HG03064 (cell line): ENCODE data around the gene MAPKAP1.

Experiments used
- ATAC-seq: cut with Tn5 transposase; IDR thresholded peaks from one replicate; pipeline ENCODE4 v1.9.1; 2021; ENCODE audit warnings: low read depth; ENCODE audit not compliant: unreplicated experiment

Gene MAPKAP1

DNA sequence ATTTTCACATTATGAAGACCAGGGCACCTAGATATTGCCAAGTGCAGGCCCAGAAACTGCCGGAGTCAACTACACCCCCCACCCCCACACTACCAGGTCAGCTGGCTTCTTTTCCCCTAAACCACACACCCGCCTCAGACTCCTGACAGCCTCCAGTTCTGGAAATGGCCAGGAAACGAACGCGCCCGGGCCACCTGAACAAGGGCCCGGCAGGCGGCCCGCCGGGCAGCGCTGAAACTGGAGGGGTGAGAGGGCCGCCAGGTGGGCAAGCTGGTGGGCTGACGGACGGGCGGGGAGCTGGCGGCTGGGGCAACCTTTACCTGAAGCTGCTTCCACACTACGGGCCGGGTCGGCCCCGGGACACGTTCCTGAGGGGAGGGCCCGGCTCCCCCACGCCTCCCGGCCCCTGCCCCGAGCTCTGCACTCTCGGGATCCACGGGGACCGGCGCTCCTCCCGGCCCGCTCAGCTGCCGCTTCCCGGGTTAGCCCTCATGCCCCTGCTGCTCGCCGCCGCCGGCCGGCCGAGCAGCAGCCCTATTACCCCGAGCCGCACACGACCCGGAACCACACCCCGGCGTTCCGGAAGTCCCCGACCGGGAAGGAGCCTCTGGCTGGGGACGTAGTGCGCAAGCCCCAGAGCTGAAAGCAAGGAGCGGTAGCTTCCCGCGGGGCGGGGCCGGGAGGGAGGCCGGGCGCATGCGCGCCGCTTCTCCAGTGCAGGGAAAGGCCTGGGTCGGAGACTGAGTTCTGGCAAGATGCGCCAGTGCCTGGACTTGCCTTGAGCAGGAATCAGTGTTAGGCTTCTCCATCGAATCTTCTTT is at the start of gene MAPKAP1:
Gene MAPKAP1, minus strand, starts transcription at position 558 of the 821 bp plus-strand sequence. CDS start 34,634 bp downstream, outside the sequence.
- peak; percentile 92 for ATAC-seq

DNA sequence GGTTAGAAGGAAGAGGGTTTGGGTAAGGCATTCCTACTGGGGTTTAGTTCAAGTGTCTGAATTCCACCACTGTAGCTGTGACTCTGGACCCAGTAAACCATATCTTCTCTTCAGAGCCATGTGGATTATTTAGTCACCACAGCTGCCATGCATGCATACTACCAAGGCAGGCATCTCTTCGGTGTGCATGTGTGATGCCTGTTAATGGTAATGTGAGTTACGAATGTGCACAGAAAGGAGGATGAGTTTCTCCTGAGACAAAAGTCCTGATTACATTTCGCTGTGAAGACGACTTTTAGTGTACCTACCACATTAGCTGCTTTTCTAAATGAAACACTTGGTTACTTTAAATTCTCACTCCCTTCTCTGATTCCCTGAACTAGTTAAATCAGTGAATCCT is 49.5 kb upstream of the MAPKAP1 start:
- no peak for ATAC-seq

DNA sequence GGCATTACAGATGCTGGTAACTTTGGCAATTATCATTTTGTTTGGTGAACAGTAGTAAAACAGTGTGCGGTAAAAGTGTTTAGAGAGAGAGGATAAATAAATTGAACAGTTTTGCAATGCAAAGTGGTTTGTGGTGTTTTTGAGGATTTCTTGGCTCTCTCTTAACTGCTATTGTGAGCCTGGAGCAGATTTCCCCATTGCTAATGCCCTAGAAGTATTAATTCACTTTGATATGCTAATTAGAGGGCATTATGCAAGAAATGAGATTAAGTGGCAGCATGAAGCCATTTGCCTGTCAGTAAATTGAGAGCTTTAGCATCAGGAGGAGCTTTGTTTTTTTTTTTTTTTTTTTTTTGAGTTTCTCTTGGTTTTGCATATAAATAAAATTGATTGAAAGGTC is 48.3 kb upstream of the MAPKAP1 start:
- ATAC-seq: no peak

DNA sequence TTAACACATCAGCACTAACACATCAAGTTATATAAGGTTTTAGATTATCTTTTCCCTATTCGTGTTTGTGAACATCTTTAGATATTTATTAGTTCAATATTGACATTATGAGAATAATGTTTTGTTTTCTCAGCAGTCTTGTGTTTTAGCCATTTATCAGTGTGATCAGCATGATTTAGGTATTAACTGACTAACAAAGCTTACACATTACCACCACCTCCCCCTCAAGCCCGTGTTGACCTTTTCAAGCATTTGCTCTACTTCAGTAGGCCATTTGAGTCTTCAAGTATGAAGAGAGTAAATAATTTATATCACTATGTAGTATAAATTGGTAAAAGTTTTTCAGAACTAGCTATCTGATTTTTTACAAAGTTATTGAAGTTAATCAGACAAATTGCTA is 47.1 kb upstream of the MAPKAP1 start:
- ATAC-seq: no peak

DNA sequence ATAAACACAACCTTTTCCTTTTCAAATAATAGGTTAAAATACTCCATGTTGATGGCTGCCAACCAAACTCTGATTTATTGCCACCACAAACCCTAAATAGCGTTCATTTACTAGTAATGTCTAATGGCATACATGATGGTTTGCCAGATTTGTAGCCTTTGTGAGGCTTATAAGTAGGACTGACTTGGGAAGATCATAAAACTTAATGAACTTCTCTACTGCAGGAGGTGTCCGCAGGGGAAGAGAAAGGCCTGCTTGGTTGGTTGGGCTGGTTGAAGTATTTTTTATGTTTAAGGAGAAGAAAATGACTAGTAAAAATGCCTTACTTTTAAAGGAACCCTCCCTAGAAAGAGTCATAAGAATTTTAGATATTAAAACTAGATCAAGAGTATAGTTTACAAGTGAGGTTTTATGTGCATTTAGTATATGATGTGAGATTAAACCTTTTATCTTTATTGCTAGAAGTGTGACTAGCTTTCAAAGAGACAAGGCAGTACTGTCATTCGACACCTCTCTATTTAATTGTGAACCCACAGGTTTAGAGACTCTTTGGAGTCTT is 45.1 kb upstream of the MAPKAP1 start:
- ATAC-seq: no peak

DNA sequence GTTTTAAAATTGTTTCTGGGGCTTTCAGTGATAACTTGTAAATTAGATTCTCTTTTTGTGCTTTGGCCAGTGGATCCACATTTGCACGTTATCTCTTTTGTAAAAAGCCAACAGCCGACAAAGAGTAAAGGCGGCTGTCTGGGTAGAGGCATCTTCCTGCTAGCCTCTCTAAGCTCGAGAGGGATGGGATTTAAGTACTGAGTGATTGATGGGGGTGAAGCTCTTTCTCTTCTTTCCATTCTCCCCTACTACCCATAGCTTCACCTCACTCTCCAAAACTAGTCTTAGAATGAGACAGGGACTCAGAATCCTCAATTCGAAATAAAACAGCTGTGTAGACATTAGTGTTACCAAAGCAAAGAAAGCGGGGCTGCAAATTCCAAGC is 43.6 kb upstream of the MAPKAP1 start:
- ATAC-seq: no peak

DNA sequence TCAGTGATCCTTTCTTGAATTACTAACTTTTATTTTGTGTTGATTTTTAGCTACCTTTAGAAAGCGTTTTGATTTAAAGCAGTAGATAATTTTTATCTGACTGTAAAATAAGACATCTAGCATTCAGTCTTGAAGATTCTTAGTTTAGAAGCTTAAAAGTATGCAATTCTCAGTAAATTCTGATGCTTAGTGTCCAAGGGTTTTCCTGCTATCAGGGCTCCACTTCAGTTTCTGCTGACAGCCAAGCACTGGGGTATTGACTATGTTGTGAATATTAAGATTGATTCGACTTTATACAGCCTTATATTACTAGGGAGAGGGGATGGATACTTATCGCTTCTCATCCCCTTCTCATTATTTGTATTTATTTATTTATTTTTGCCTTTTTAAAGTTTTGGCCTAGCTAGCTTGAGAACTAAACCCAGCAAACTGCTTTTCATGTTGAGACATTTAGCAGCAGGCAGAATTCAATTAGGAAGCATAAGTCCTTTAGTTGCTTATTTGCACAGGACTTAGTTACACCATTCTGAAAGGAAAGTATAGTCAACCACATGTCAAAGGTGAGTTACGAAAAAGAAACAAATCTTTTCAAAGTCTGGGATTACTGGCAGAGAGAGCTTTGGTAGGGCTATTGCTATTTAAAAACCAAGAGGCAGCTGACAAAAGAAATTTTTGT is 43.1 kb upstream of the MAPKAP1 start:
- no peak for ATAC-seq

DNA sequence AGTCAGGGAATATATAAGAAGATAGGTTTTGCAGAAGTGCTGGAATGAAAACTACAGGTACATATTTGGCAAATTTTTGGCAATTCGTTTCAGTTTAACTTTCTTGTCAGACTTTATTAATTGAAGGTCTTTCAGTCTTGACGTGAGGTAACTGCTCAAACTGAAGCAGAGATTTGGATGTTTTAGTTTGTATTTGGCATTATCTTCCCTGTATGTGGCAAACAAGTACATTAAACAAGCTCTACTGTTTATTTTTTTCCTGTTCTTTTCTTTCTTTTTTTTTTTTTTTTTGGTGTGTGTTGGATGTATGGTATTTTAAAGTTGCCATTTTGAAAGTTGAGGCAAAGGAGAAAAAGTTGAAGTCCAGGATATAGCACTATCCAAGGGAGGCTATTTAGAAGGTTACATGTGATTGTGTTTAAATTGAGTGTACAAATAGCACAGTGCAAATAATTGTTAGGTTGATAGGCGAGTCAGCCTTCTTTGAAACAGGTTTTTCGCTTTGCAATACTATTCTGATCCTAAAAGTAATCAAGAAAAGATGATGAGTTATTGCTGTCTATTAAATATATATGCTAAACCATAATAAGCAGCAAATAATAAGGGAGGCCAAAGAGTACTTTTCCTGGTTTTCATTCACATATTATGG is 42.4 kb upstream of the MAPKAP1 start:
- ATAC-seq: no peak

DNA sequence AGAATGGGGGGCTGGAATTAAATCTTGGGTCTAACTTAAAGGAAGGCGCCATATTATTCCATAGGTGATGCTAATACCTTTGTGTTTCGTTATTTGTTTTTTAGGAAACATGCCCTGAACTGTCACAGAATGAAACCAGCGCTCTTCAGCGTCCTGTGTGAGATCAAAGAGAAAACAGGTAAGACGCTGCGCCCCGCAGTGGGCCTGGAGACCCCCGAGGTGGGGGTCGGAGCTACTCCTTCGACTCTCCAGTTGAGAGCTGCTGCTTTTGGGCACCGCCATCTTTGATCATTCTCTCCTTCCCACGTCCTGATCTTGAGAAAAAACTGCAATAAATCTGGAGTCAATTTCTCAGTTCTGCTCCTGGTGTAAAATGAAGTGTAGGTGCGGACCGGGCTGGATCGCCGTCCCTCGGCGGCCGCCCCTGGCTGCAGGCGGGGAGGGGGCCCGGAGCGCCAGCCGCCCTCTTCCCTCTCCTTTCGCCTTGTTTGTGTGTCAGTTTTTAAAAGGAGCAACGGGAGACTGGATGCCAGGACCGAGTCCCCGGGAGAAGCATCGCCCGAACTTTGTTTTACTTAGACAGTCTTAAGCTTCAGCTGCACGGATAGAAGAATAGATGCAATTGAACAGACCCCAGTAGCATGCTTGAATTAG is 41.6 kb upstream of the MAPKAP1 start:
- no peak for ATAC-seq

DNA sequence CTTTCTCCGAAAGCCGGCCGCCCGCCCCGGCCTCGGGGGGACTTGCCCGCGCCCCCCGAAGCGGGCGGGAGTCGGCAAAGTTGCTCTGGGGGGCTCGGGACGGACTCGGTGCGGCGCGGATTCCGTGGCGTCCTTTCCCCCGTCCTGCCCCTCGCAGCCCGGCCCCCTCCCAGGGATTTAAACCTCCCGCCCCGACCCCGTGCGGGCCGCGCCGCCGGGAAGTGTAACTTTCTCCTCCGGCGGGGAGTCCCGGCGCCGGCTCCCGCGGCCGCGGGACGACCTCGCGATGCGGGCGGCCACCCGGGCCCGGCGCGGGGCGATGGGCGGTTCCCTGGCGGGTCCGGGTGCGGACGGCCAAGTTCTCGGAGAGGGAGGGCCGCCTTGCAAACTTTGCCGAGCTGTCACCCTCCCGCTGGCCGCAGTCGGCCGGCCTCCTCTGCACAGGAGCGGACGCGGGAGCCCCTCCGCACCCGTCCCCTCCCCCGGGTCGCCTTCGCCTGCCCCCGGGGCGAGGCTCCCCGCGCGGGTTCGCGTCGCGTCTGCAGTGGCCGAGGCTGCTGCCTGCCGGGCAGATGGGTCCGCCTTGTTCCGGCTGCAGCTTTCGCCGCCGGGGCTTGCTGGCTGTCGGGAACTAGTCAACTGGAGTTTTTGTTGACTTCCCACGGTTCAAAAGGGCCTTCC is 40.9 kb upstream of the MAPKAP1 start:
- ATAC-seq: no peak

DNA sequence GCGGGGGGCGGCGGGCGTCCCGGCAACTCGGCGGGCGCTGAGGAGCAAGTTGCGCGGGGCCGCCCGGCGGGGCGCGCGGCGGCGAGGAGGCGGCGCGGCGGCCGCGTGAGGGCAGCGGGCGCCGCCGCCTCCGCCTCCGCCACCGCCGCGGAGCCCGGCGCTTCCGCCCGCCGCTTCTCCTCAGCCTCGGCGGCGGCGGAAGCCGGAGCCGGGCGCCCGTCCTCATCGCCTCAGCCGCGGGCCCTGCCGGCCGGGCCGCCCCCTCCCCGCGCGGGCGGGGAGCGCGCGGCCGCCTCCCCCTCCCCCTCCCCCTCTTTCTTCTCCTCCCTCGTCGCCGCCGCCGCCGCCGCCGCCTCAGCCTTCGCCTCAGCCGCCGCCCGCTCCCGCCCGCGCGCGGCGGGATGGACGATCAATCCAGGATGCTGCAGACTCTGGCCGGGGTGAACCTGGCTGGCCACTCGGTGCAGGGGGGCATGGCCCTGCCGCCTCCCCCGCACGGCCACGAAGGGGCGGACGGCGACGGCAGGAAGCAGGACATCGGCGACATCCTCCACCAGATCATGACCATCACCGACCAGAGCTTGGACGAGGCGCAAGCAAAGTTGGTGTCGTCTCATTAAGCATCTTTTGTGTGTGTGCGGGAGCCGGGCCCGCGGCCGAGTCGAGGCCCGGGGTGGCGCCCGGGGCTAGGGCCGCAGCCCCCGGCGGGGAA is 40.2 kb upstream of the MAPKAP1 start, which contains the start of gene PBX3:
Gene PBX3, plus strand, starts transcription at position 321 of the 712 bp plus-strand sequence.
- ATAC-seq: peak; percentile 16

DNA sequence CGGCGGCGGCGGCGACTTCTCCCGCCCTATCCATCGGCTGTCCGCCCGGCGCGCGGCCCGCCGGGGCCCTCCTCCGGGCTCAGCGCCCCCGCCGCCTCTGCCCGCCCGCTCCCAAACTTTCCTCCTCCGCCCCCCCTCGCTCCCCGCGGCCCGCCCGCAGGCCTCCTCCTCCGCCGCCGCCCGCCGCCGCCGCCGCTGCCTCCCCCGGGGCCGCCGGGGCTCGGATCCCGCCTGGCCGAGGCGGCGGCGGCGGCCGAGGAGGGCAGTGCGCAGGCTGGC is 39.7 kb upstream of the MAPKAP1 start:
- no peak for ATAC-seq

DNA sequence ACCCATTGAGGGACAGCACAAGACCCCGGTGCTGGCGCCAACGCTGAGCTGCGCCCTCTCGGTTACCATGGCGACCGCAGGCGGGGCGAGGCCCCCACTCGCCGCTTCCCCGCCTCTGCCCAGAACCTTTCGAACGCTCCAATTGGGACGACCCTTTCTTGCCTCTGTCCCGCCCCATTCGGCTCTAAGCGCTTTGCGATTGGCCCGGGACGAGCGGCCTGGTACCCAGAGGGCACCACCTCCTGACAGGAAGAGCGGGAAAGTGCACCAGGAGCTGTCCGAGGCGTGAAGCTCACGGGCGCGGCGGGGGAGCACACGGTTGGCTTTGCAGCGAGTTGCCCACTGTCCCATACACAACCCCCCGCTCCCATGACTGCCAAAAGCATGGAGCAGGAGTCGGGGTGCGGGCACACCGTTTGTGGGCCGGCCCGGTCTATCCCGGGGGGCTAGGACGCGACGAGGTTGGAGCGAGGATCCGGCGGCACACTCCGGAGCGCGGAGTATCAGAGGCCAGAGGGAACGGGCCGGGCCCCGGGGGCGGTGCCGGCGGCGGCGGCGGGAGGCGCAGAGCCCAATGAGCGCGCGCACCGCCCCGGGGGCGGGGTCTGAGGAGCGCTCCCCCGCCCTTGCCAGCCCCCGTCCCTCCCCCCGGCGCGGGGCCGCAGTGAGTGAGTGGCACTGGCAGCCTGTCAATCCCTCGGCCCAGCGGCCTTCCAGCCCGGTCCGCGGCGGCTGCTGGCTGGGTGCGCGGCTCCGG is 39.2 kb upstream of the MAPKAP1 start:
- ATAC-seq: peak; percentile 57

DNA sequence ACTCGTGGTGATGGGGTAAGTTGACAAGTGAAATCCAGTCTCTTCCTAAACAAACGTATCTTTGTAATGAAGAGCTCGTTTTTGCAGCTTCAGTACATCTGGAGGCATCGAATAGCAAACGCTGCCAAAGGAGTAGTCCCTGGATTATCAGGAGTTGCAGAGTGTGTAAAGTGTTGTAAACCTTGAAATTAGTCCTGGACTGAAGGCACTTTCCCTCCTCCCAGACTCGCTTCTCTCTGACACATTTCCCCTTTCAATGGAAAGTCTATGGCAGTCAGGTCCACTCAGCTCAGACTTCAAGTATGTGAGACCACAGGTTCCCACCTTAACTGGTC is 38.6 kb upstream of the MAPKAP1 start:
- no peak for ATAC-seq

DNA sequence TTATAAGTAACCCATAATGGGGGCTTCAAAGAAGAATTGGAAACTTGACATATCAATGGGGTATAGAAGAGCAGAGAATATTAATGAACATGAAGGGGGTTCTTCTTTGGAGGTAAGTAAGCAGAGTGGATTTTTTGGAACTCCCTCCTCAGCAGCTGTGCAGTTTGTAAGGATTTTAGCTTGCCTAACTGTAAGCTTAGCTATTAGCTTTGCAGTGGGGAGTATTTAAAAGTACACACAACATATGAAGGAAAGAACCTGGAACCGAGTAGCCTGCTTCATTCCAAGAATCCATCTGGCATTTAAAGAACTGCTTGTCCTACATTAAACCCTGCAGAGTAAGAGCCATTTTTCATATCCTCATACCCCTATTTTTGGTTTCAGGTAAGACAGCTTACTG is 38.0 kb upstream of the MAPKAP1 start:
- ATAC-seq: no peak

DNA sequence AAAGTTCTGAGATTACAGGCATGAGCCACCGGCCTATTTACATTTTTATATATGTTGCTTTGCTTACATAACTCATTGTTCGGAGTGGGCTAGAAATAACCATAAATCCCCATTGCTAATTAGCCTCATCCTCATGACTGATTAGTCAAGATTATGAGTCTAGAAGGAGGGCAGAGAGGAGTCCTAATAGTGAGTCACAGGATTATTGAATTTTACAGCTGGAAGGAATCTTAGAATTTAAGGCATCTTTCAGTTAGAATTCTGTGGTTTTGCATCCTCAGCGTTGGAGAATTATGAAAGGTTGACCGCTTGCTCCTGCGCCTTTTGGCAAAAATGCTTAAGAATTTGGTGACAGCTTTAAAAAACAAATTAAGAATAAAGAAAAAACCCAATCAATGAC is 37.6 kb upstream of the MAPKAP1 start:
- ATAC-seq: no peak

DNA sequence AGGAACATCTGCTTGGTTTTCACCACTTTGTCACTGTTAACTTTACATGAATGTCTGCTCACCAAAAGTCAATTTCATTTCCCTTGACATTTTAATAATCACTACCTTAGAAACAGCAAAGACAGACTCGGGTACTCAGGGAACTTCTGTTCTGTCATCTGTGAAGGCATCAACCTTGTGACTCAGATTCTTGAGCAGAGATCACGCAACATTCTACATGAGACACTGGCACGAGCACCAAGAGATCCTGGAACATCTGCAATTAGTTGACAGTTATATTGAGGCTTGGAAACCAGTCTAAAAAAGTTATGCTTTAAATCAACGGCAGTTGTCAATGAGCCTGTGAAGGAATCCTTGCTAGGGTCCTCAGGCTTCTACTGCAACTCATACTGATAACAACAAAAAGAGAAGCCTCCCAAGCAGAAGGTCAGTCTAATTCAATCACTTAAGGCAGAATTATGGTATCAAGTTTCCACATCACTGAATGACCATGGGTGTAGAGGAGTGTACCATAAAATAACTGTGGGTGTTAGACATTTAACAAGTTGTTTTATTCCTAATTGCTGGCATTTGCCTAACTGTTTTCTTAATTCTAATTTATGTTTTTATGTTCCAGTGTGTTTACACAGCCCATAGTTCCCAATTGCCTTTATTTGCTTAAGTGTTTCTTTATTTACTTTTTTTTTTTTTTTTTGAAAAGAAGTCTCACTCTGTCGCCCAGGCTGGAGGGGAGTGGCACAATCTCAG is 36.8 kb upstream of the MAPKAP1 start:
- no peak for ATAC-seq

DNA sequence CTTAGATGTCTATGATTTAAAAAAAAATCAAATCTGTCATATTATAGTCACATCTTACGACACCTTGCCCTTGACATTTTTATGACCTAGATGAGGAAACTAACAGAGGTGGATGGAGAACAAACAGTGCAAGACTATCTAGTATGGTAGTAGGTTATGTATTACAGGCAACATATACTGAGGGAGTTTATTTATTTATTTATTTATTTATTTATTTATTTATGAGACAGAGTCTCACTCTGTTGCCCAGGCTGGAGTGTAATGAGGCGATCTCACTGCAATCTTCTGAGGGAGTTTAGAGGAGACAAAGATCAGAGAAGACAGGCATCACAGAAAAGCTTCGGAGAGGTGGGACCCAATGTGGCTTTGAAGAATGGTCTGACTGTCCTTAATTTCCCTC is 35.6 kb upstream of the MAPKAP1 start:
- no peak for ATAC-seq

DNA sequence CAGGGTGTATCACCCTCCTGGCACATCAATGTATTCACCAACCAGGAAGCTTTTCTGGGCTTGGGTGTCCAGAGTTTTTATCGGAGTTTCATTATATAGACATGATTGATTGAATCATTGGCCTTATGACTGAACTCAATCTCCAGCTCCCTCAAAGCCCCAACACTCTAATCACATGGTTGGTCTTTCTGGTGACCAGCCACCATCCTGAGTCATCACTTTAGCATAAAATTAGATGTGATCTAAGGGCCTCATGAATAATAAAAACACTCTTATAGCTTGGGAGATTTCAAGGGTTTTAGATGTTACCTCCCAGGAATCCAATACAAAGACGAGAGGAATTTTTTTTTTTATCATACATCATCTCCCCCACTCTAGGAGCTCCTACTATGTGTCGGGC is 32.4 kb upstream of the MAPKAP1 start:
- ATAC-seq: no peak
